ENCODE results near the gene PCGF2.
A peak's percentile ranks its signal among the peaks of the same experiment; 100 is the strongest.

PCGF2 gene

GRCh38 chr17:38697061-38697820 is 50.9 kb downstream of the PCGF2 start:
- Mint-ChIP-seq H3K4me3 (no peak overlapping the region), H3K27ac (peak overlapping the region; percentile 13), H3K4me1 (ENCODE audit: low read depth) (peaks cover 56% of the 10 kb centered on the region)

GRCh38 chr17:38693700-38694329 is 54.3 kb downstream of the PCGF2 start:
- no peak overlapping the region for H3K4me3 Mint-ChIP-seq
- peaks cover 26% of the 10 kb centered on the region for H3K4me1 Mint-ChIP-seq (ENCODE audit: low read depth)
- H3K9me3 Mint-ChIP-seq = no peaks in the 10 kb centered on the region
- H3K27ac Mint-ChIP-seq = no peak overlapping the region
- no peaks in the 10 kb centered on the region for H3K27me3 Mint-ChIP-seq
- H3K36me3 Mint-ChIP-seq (ENCODE audit: low read depth) = no peaks in the 10 kb centered on the region

More at GRCh38 chr17:38697061-38697820, 50.9 kb downstream of the PCGF2 start:
- Mint-ChIP-seq H3K36me3 (ENCODE audit: low read depth) (peaks cover 8% of the 10 kb centered on the region), H3K27me3 (no peaks in the 10 kb centered on the region), H3K9me3 (peaks cover 3% of the 10 kb centered on the region)

GRCh38 chr17:38691154-38691553 is 57.0 kb downstream of the PCGF2 start:
- Mint-ChIP-seq H3K4me1 (ENCODE audit: low read depth) (peaks cover 12% of the 10 kb centered on the region), H3K36me3 (ENCODE audit: low read depth) (no peaks in the 10 kb centered on the region), H3K27me3 (peaks cover under 1% of the 10 kb centered on the region), H3K4me3 (no peak overlapping the region), H3K9me3 (no peaks in the 10 kb centered on the region), H3K27ac (no peak overlapping the region)

GRCh38 chr17:38690386-38690785 is 57.8 kb downstream of the PCGF2 start:
- Mint-ChIP-seq H3K27me3 (peaks cover 5% of the 10 kb centered on the region), H3K9me3 (no peaks in the 10 kb centered on the region), H3K36me3 (ENCODE audit: low read depth) (no peaks in the 10 kb centered on the region), H3K4me1 (ENCODE audit: low read depth) (peaks cover 5% of the 10 kb centered on the region), H3K4me3 (no peak overlapping the region), H3K27ac (no peak overlapping the region)

GRCh38 chr17:38687286-38687685 is 60.9 kb downstream of the PCGF2 start:
- H3K27me3 Mint-ChIP-seq = peaks cover 5% of the 10 kb centered on the region
- no peak overlapping the region for H3K4me3 Mint-ChIP-seq
- H3K4me1 Mint-ChIP-seq (ENCODE audit: low read depth) = peaks cover 5% of the 10 kb centered on the region
- H3K9me3 Mint-ChIP-seq = no peaks in the 10 kb centered on the region
- no peaks in the 10 kb centered on the region for H3K36me3 Mint-ChIP-seq (ENCODE audit: low read depth)
- H3K27ac Mint-ChIP-seq = no peak overlapping the region

GRCh38 chr17:38685491-38685890 is 62.6 kb downstream of the PCGF2 start:
- Mint-ChIP-seq H3K27ac (no peak overlapping the region), H3K27me3 (peaks cover 5% of the 10 kb centered on the region), H3K9me3 (no peaks in the 10 kb centered on the region), H3K36me3 (ENCODE audit: low read depth) (no peaks in the 10 kb centered on the region), H3K4me3 (no peak overlapping the region), H3K4me1 (ENCODE audit: low read depth) (peaks cover 5% of the 10 kb centered on the region)

Data from stimulated activated naive CD8-positive, alpha-beta T cell treated with anti-CD3 and anti-CD28 coated beads, Interleukin-15, Interleukin-2, amounts not matched to agents 100 ng/mL and 50 ng/mL, for 24 hours (primary cell).